HepG2 (cell line): ENCODE measurements around the gene IFIT1. TPM values are rescaled to one million over a fixed set of nuclear protein-coding genes. Genes with fewer than 3 reads are reported as not detected.
"Not testable (repeated sequence)": the region's sequence is repeated elsewhere in the genome, so short reads cannot be mapped to it uniquely, and the experiment has no call there.

Experiments
- ATAC-seq: fragments of 200-7000 bp; cut with Tn5 transposase; 3 replicates; pipeline ENCODE4 v1.9.1; 2020; ENCODE audit warnings: mild to moderate bottlenecking, moderate library complexity
- BruUV-seq: library from RNA; stranded (reverse); fragments of 400-500 nt; replicated peaks from 2 replicates; lab custom pipeline; 2021; lab: Mats Ljungman, UMichigan
- CTCF ChIA-PET: fragments of 300-600 bp; formaldehyde crosslinking; extraction: SDS; loops from one replicate; lab custom pipeline; 2021; ENCODE audit warnings: low total read pairs, inconsistent platforms, low intra/inter-chr PET ratio; lab: Yijun Ruan, JAX
- POLR2A ChIA-PET: fragments of 350-600 bp; sonication (Branson Sonifier 250); formaldehyde crosslinking; loops from one replicate; lab custom pipeline; 2020; ENCODE audit warnings: antibody characterized with exemption, inconsistent platforms; lab: Yijun Ruan, JAX
- DNase-seq: peaks from one replicate; pipeline ENCODE4 v3.0.0-alpha.2; 2015; ENCODE audit warnings: low spot score
- FAIRE-seq: peaks from 3 replicates; lab custom pipeline; 2011; peaks lifted over from hg19 to GRCh38; lab: Jason Lieb, UNC
- H2AFZ ChIP-seq: one replicate; pipeline ENCODE4 v1.6.1; 2011; ENCODE audit warnings: low read length, inconsistent platforms
- H3K27ac ChIP-seq: fragments of 300-600 bp; 3 replicates; pipeline ENCODE4 v1.8.0; 2011; ENCODE audit warnings: mixed run types, mild to moderate bottlenecking, mixed read lengths, low read length, inconsistent platforms; ENCODE audit not compliant: insufficient read depth; ENCODE audit errors: extremely low read length
- H3K27me3 ChIP-seq, 2 experiments: fragments of 200-600 bp in 1 of 2; 2 replicates in 1 of 2; 3 replicates in 1 of 2; pipeline versions ENCODE4 v1.6.0 to v1.8.0; 2011; ENCODE audit warnings: low read length in 2 of 2, mild to moderate bottlenecking in 2 of 2, moderate library complexity in 2 of 2, inconsistent platforms in 1 of 2; ENCODE audit not compliant: insufficient read depth in 2 of 2, control insufficient read depth in 1 of 2
- H3K36me3 ChIP-seq, 2 experiments: fragments of 200-600 bp in 1 of 2; replicated peaks in 1 of 2; 2 replicates in 1 of 2; 3 replicates in 1 of 2; pipeline versions ENCODE4 v1.5.1 to v1.8.0; 2011; ENCODE audit warnings: low read length in 2 of 2, inconsistent platforms in 1 of 2; ENCODE audit not compliant: insufficient read depth in 2 of 2, control insufficient read depth in 1 of 2
- H3K4me1 ChIP-seq: 2 replicates; pipeline ENCODE4 v1.5.1; 2012; ENCODE audit warnings: low read length, inconsistent platforms; ENCODE audit not compliant: insufficient read depth
- H3K4me2 ChIP-seq: 2 replicates; pipeline ENCODE4 v1.6.0; 2011; ENCODE audit warnings: low read depth, low read length, inconsistent platforms
- H3K4me3 ChIP-seq, 3 experiments: fragments of 200-600 bp in 1 of 3; sonication (generic), shearing (Covaris generic) in 1 of 3; replicated peaks in 1 of 3; 2 replicates each; pipeline ENCODE4 v1.5.1; 2011 to 2016; ENCODE audit warnings: low read length in 3 of 3, inconsistent platforms in 2 of 3, low read depth in 2 of 3, mild to moderate bottlenecking in 2 of 3, control low read depth in 1 of 3, mixed read lengths in 1 of 3; ENCODE audit not compliant: insufficient read depth in 1 of 3
- H3K79me2 ChIP-seq: one replicate; pipeline ENCODE4 v1.6.1; 2011; ENCODE audit warnings: low read length, inconsistent platforms; ENCODE audit not compliant: insufficient read depth
- H3K9ac ChIP-seq: 2 replicates; pipeline ENCODE4 v1.6.0; 2011; ENCODE audit warnings: mild to moderate bottlenecking, low read depth, low read length, inconsistent platforms; ENCODE audit not compliant: insufficient read depth
- H3K9me3 ChIP-seq: 2 replicates; pipeline ENCODE4 v1.5.1; 2012; ENCODE audit warnings: mild to moderate bottlenecking, low read length
- H4K20me1 ChIP-seq: 2 replicates; pipeline ENCODE4 v1.6.0; 2011; ENCODE audit warnings: inconsistent platforms, mild to moderate bottlenecking, low read length, moderate library complexity; ENCODE audit not compliant: insufficient read depth
- MAFF ChIP-seq: IDR thresholded peaks from 2 replicates; pipeline ENCODE4 v1.6.1; 2011; ENCODE audit warnings: low read depth, low read length, improper control_type of control experiment
- MAFK ChIP-seq, 2 experiments: IDR thresholded peaks in 1 of 2; conservative IDR thresholded peaks in 1 of 2; 2 replicates each; pipeline ENCODE4 v1.6.1; 2011; ENCODE audit warnings: improper control_type of control experiment in 2 of 2, low read length in 2 of 2
- WGBS: methylation state at CpG from one replicate; pipeline ENCODE4 v1.1.6; 2017; ENCODE audit warnings: low lambda C conversion rate; 5-methylcytosine and 5-hydroxymethylcytosine counted together
- in situ Hi-C: cut with HindIII; loops from 2 replicates; pipeline ENCODE4 v1.10.0; 2017; ENCODE audit warnings: low pct_unique_long_range_greater_than_20kb; ENCODE audit not compliant: extremely low pct_ligation_motif_present
- intact Hi-C: fragments of 100-400 bp; cut with micrococcal nuclease; formaldehyde crosslinking; loops from one replicate; pipeline ENCODE4 v1.10.0; 2022; ENCODE audit not compliant: unreplicated experiment
- polyA plus RNA-seq, 8 experiments: library from polyadenylated mRNA; depleted of rRNA in 3 of 8; stranded (reverse) in 7 of 8; unstranded in 1 of 8; fragments of >200 nt; fragmentation: Illumina TruSeq in 4 of 8; extraction: Trizol in 4 of 8; gene quantifications; 2 replicates each; pipeline versions ENCODE4 v1.2.1 to v1.2.3, GENCODE V29; 2011 to 2016; ENCODE audit warnings: low read depth in 4 of 8, missing spikeins in 1 of 8, mixed read lengths in 1 of 8; ENCODE audit not compliant: insufficient read depth in 1 of 8
- total RNA-seq, 5 experiments: library from RNA; depleted of rRNA; stranded (reverse); fragments of >200 nt; fragmentation: Illumina TruSeq; extraction: Trizol; gene quantifications; 2 replicates each; pipeline ENCODE4 v1.2.3, GENCODE V29; 2016; ENCODE audit warnings: low read depth in 1 of 5

IFIT1 gene
- total and polyA plus RNA-seq, 2 of the 13 experiments (the other 11 are each of a cell fraction or from before 2014, with no cell fraction given), result 1.5 to 5.5 TPM

DNA sequence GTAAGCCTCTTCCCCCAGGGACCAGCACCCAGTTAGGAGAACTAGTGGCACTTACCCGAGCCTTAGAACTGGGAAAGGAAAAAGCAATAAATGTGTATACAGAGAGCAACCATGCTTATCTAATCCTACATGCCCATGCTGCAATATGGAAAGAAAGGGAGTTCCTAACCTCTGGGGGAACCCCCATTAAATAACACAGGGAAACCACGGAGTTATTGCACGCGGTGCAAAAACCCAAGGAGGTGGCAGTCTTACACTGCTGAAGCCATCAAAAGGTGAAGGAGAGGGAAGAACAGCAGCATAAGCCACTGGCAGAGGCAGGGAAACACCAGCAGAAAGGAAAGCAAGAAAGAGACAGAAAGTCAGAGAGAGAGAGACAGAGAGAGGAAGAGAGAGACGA, 18.1 kb downstream of the IFIT1 start:
- H4K20me1 ChIP-seq, H3K4me3 ChIP-seq, H3K27me3 ChIP-seq, BruUV-seq, intact Hi-C loops, ATAC-seq, POLR2A ChIA-PET, H3K4me2 ChIP-seq, H3K27ac ChIP-seq, H2AFZ ChIP-seq, H3K36me3 ChIP-seq, H3K79me2 ChIP-seq, H3K9me3 ChIP-seq, CTCF ChIA-PET, FAIRE-seq, in situ Hi-C loops, H3K9ac ChIP-seq, DNase-seq: not testable (repeated sequence)
- H3K4me1 ChIP-seq, result peaks cover 28% of the 10 kb centered on the region
- WGBS, result 97% methylated on average over 5 of the region's 5 CpGs

DNA sequence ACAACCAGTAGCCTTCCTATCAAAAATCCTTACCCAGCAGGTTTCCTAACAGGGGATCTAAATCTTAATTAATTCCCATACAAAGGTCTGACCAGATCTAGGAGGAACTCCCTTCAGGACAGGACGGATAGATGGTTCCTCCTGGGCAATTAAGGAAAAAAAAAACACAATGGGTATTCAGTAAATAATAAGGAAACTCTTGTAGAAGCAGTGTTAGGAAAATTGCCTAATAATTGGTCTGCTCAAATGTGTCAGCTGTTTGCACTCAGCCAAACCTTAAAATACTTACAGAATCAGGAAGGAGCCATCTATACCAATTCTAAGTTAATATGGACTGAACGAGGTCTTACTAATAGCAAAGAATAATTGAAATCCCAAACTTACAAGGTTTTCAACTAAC, 18.7 kb downstream of the IFIT1 start:
- H3K4me1 ChIP-seq, result peaks cover 34% of the 10 kb centered on the region
- H4K20me1 ChIP-seq, H3K4me2 ChIP-seq, POLR2A ChIA-PET, ATAC-seq, H3K79me2 ChIP-seq, H3K9me3 ChIP-seq, H3K9ac ChIP-seq, H3K36me3 ChIP-seq, in situ Hi-C loops, intact Hi-C loops, FAIRE-seq, H3K4me3 ChIP-seq, H3K27me3 ChIP-seq, H2AFZ ChIP-seq, DNase-seq, H3K27ac ChIP-seq, BruUV-seq, CTCF ChIA-PET: not testable (repeated sequence)
- WGBS, result 95% methylated on average over 2 of the region's 2 CpGs

DNA sequence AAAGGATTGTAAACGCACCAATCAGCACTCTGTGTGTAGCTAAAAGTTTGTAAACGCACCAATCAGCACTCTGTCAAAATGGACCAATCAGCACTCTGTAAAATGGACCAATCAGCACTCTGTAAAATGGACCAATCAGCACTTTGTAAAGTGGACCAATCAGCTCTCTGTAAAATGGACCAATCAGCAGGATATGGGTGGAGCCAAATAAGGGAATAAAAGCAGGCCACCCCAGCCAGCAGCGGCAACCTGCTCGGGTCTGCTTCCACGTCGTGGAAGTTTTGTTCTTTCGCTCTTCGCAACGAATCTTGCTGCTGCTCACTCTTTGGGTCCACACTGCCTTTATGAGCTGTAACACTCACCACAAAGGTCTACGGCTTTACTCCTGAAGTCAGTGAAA, 19.9 kb downstream of the IFIT1 start:
- ATAC-seq, CTCF ChIA-PET: not testable (repeated sequence)

More for the DNA sequence above, 19.9 kb downstream of the IFIT1 start:
- H3K9ac ChIP-seq, H3K4me2 ChIP-seq, H4K20me1 ChIP-seq, H2AFZ ChIP-seq, intact Hi-C loops, in situ Hi-C loops, DNase-seq, BruUV-seq, FAIRE-seq, H3K79me2 ChIP-seq, H3K27ac ChIP-seq, H3K36me3 ChIP-seq, H3K4me3 ChIP-seq, H3K9me3 ChIP-seq, H3K27me3 ChIP-seq: not testable (repeated sequence)
- TF ChIP-seq MAFF, result peak; percentile 60
- TF ChIP-seq MAFK (conservative IDR thresholded peaks at IDR 0.05 in 1 of 2, IDR thresholded peaks at IDR 0.05 in 1 of 2; ENCODE audit: low read length in 2 of 2), result peak; percentile 12 to 45; a peak in 2 of 4 replicates
- peaks cover 39% of the 10 kb centered on the region for H3K4me1 ChIP-seq
- 97% methylated on average over 10 of the region's 10 CpGs for WGBS
- POLR2A ChIA-PET, result interaction anchor here (1.0 to 1.5 kb wide), 2 partner anchors 20 to 232 kb away, joined by 3 read pairs; partner anchors contain the start of gene IFIT1
